GM12874 (cell line): Measurements from ENCODE around the gene MED15.

Experiments
- CTCF ChIP-seq: IDR thresholded peaks from 2 replicates; pipeline ENCODE4 v1.5.1; 2011; ENCODE audit warnings: low read depth, mild to moderate bottlenecking, control low read depth, low read length, moderate library complexity; ENCODE audit not compliant: insufficient read depth

Gene MED15

GRCh38 chr22:20549232-20549841, 41.9 kb downstream of the MED15 start:
- no peak for TF ChIP-seq CTCF

GRCh38 chr22:20550057-20550817, 42.8 kb downstream of the MED15 start:
- no peak for TF ChIP-seq CTCF

- TF ChIP-seq CTCF = no peak
These were observed 43.7 kb downstream of the MED15 start for GRCh38 chr22:20550851-20551744.

GRCh38 chr22:20551805-20552442, 44.5 kb downstream of the MED15 start:
- no peak for TF ChIP-seq CTCF

- no peak for TF ChIP-seq CTCF
These were observed 45.3 kb downstream of the MED15 start for GRCh38 chr22:20552443-20553401.

GRCh38 chr22:20553947-20554741, 46.7 kb downstream of the MED15 start:
- TF ChIP-seq CTCF = no peak
